ENCODE results near the gene TSPAN18. TPM values are rescaled to one million over a fixed set of nuclear protein-coding genes. Genes with fewer than 3 reads are reported as not detected.

Gene TSPAN18
- total and polyA plus RNA-seq, 10 of the 15 experiments (the other 5 are each of a cell fraction or from before 2014, with no cell fraction given) = 0.02 to 0.77 (median 0.13) TPM; not detected in 1

- Histone ChIP-seq H4K20me1 (ENCODE audit: control insufficient read depth, insufficient read depth) (no peaks in the 10 kb centered on the region), H2AFZ (ENCODE audit: control insufficient read depth, low read depth, low read length) (no peak overlapping the region), H3K4me3 (no peak overlapping the region), H3K27me3 (replicated peaks in 1 of 2; ENCODE audit: control insufficient read depth in 2 of 2, insufficient read depth in 2 of 2, low read length in 1 of 2) (0 out of 4 replicates have a peak, but pooled peaks cover 0 to 1% of the 10 kb centered on the region in 2 experiments), H3K4me2 (ENCODE audit: control insufficient read depth, insufficient read depth) (no peak overlapping the region), H3K36me3 (ENCODE audit: control insufficient read depth in 2 of 2, insufficient read depth in 2 of 2, low read length in 1 of 2) (no peaks in the 10 kb centered on the region), H3K9ac (ENCODE audit: control insufficient read depth, insufficient read depth, low read length) (no peak overlapping the region), H3K9me3 (replicated peaks; ENCODE audit: control insufficient read depth, insufficient read depth, low read length) (no peaks in the 10 kb centered on the region; the same call in 2 of the 3 replicates), H3K4me1 (ENCODE audit: control insufficient read depth, insufficient read depth, low read length) (no peaks in the 10 kb centered on the region), H3K27ac (ENCODE audit: control insufficient read depth, insufficient read depth) (no peak overlapping the region), H3K79me2 (ENCODE audit: control insufficient read depth, insufficient read depth, low read length) (no peaks in the 10 kb centered on the region)
- intact Hi-C loops (cut with micrococcal nuclease; ENCODE audit: unreplicated experiment) (no loop called here), in situ Hi-C loops (cut with MboI) (no loop called here)
- TF ChIP-seq ZNF207 (IDR thresholded peaks at IDR 0.05; ENCODE audit: borderline replicate concordance) (no peak), ZZZ3 (IDR thresholded peaks at IDR 0.05; ENCODE audit: control insufficient read depth, insufficient read length, low read depth) (no peak), BCL11A (IDR thresholded peaks at IDR 0.05; ENCODE audit: low read depth, low read length) (no peak), MEF2A (IDR thresholded peaks at IDR 0.05; ENCODE audit: insufficient read depth, low read depth, low read length) (no peak), JUNB (IDR thresholded peaks at IDR 0.05) (no peak), SUPT20H (IDR thresholded peaks at IDR 0.05; ENCODE audit: borderline replicate concordance, control insufficient read depth, low read depth, low read length) (no peak), IRF5 (IDR thresholded peaks at IDR 0.05; ENCODE audit: borderline replicate concordance) (no peak), EED (IDR thresholded peaks at IDR 0.05; ENCODE audit: low read depth) (no peak), RB1 (IDR thresholded peaks at IDR 0.05; ENCODE audit: borderline replicate concordance) (no peak), IRF4 (IDR thresholded peaks at IDR 0.05; ENCODE audit: low read depth, low read length) (no peak), PML (IDR thresholded peaks at IDR 0.05; ENCODE audit: low read length) (no peak), YY1 (IDR thresholded peaks at IDR 0.05; ENCODE audit: low read depth, low read length) (no peak), HDAC2 (IDR thresholded peaks at IDR 0.05) (no peak), KDM1A (IDR thresholded peaks at IDR 0.05; ENCODE audit: borderline replicate concordance) (no peak), ZBED1 (IDR thresholded peaks at IDR 0.05; ENCODE audit: borderline replicate concordance) (no peak), HSF1 (IDR thresholded peaks at IDR 0.05; ENCODE audit: low read depth, low read length) (no peak)
- WGBS (ENCODE audit: insufficient coverage, insufficient replicate concordance, low lambda C conversion rate, missing lambda C conversion rate) = 32% methylated on average over 3 of the region's 3 CpGs
- ChIA-PET POLR2A (no interaction called here), RAD21 (ENCODE audit: unreplicated experiment) (no interaction called here), SMC1A (ENCODE audit: uncharacterized antibody, unreplicated experiment) (no interaction called here), CTCF (interaction anchor here (1.2 kb wide), 1 partner anchor 17 kb away, joined by 5 read pairs; no protein-coding TSS in a partner anchor)
- ATAC-seq (no peak), FAIRE-seq (no peak), DNase-seq (ENCODE audit: low read depth, low spot score) (no peak)
- BruUV-seq (replicated peaks) = no TSS peak
These were observed 17.5 kb upstream of the TSPAN18 start for GRCh38 chr11:44709281-44709562.
